GM12873 (cell line): ENCODE results near the gene OAS1.

Experiments
- TF ChIP-seq, protein P1 (sequence below): IDR thresholded peaks from 2 replicates; pipeline ENCODE4 v1.5.1; 2012; ENCODE audit warnings: low read depth, mild to moderate bottlenecking, moderate library complexity, low read length, control low read depth; ENCODE audit not compliant: insufficient read depth; ENCODE audit errors: missing control alignments

OAS1 gene

GRCh38 chr12:112901271-112901670, 5.5 kb upstream of the OAS1 start:
- TF ChIP-seq, protein P1, sequence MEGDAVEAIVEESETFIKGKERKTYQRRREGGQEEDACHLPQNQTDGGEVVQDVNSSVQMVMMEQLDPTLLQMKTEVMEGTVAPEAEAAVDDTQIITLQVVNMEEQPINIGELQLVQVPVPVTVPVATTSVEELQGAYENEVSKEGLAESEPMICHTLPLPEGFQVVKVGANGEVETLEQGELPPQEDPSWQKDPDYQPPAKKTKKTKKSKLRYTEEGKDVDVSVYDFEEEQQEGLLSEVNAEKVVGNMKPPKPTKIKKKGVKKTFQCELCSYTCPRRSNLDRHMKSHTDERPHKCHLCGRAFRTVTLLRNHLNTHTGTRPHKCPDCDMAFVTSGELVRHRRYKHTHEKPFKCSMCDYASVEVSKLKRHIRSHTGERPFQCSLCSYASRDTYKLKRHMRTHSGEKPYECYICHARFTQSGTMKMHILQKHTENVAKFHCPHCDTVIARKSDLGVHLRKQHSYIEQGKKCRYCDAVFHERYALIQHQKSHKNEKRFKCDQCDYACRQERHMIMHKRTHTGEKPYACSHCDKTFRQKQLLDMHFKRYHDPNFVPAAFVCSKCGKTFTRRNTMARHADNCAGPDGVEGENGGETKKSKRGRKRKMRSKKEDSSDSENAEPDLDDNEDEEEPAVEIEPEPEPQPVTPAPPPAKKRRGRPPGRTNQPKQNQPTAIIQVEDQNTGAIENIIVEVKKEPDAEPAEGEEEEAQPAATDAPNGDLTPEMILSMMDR: no peak

DNA sequence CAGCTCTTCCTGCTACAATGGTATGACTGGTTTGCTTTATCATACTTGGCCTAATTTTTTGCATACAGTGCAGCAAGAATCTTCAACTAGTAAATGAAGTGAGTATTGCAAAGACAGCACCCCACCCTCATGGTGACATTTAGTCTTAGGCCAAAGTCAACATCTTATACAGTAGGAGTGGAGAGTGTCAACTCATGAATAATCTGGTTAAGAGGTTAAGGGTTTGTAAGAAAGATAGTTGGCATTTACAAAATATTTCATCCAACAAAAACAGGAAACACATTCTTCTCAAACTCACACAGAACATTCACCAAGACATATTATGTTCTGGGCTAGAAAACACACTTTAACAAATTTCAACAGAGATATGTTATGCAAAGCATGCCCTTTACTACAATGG, 2.2 kb upstream of the OAS1 start:
- TF ChIP-seq, protein P1: no peak

DNA sequence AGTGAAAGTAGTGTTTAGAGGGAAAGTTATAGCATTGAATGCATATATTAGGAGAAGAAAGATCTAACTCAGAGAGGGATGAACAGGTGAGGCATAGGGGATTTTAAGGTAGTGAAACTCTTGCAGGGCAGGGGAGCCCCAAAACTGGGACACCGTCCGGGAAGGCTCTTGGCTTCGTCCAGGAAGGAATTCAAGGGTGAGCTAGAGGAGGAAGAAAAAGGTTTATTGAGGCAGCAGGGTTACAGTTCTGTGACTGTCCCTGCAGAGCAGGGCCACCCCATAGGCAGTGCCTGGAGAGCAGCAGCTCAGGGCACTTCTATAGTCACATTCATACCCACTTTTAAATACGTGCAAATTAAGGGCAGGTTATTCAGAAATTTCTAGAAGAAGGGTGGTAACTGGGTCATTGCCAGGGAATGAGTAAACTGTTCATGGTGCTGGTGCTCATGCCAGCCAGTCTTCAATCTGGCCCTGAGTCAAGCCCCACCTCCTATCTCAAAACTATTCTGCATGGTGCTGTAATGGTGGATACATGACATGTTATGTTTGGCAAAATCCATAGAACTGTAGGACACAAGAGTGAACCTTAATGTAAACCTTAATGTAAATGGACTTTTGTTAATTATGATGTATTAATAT, 1.2 kb upstream of the OAS1 start:
- TF ChIP-seq, protein P1: no peak

GRCh38 chr12:112907415-112908157, 824 bp downstream of the OAS1 start:
- TF ChIP-seq, protein P1: no peak

- TF ChIP-seq, protein P1: no peak
Observed at GRCh38 chr12:112908548-112908947, 1.8 kb downstream of the OAS1 start.

DNA sequence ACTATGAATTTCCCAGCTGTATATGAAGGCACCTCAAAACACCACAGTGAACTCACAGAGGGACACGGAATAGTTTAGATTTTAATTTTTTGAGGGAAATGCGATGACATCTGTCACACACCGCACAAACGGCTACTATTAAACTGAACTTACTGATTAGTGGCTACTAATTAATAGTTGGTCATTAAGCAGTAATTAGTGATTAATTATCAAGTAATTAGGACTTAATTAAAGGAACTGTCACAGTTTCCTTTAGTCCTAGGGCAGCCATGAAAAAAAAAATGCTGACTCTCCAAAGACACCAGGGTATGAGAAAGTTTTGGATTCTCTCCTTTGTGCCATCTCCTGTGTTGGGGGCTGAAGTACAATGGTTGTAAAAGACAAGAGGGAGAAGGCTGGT, 2.9 kb downstream of the OAS1 start:
- TF ChIP-seq, protein P1: no peak

- TF ChIP-seq, protein P1: no peak
Observed at GRCh38 chr12:112913038-112913688, 6.4 kb downstream of the OAS1 start.
